Ovary (tissue), 3 donors: Measurements from ENCODE around the gene KLF16.

Experiments
- CTCF ChIP-seq, 3 donors: fragments of 450-650 bp in 2 of 3; fragments of 200-600 bp in 1 of 3; IDR thresholded peaks; one replicate each; pipeline versions ENCODE4 v1.5.1 to v1.8.0; 2016 to 2022; ENCODE audit warnings: antibody characterized with exemption in 3 of 3, mild to moderate bottlenecking in 1 of 3
- EP300 ChIP-seq: sonication (generic); formaldehyde crosslinking; IDR thresholded peaks from one replicate; pipeline ENCODE4 v1.6.1; 2017; ENCODE audit warnings: antibody characterized with exemption
- POLR2A ChIP-seq: fragments of 450-650 bp; IDR thresholded peaks from one replicate; pipeline ENCODE4 v1.6.1; 2017; ENCODE audit warnings: antibody characterized with exemption, mild to moderate bottlenecking, moderate library complexity
- donor health status: DM: no; HTN: no; CAD: no.

GRCh38 chr19:1849886-1850398 is 13.4 kb downstream of the KLF16 start:
- TF ChIP-seq CTCF (IDR thresholded peaks at IDR 0.05) (no peak), POLR2A (no peak), EP300 (no peak)
